GM20000 (cell line): ENCODE measurements around the gene DENND5A.

ENCODE experiments used
- DNase-seq: peaks from one replicate; pipeline ENCODE4 v3.0.0; 2012; ENCODE audit warnings: low spot score
- TF ChIP-seq, protein P1 (sequence below): IDR thresholded peaks from 2 replicates; pipeline ENCODE4 v1.5.1; 2012; ENCODE audit warnings: mild to moderate bottlenecking, control low read depth; ENCODE audit errors: extremely low read depth, missing control alignments

DENND5A gene

DNA sequence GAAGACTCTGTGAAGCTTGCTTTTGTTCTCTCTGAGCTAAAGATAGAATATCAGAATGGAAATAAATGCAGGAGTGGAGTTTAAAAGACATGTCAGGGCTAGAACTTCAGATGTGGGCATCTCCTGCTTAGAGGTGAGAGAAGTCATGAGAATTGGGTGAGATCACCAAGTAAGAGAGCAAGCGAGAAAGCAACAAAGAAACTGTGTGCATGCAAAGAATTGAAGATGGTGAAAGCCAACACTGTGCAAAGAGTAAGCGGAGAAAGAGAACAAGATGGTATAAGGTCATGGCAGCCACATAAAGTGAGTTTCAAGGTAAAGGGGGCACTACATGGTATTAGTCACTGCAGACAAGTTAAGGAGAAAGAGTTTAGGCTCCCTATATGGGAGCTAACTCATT lies 116.4 kb downstream of the DENND5A start:
- no peak for DNase-seq
- TF ChIP-seq, protein P1, sequence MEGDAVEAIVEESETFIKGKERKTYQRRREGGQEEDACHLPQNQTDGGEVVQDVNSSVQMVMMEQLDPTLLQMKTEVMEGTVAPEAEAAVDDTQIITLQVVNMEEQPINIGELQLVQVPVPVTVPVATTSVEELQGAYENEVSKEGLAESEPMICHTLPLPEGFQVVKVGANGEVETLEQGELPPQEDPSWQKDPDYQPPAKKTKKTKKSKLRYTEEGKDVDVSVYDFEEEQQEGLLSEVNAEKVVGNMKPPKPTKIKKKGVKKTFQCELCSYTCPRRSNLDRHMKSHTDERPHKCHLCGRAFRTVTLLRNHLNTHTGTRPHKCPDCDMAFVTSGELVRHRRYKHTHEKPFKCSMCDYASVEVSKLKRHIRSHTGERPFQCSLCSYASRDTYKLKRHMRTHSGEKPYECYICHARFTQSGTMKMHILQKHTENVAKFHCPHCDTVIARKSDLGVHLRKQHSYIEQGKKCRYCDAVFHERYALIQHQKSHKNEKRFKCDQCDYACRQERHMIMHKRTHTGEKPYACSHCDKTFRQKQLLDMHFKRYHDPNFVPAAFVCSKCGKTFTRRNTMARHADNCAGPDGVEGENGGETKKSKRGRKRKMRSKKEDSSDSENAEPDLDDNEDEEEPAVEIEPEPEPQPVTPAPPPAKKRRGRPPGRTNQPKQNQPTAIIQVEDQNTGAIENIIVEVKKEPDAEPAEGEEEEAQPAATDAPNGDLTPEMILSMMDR = no peak

DNA sequence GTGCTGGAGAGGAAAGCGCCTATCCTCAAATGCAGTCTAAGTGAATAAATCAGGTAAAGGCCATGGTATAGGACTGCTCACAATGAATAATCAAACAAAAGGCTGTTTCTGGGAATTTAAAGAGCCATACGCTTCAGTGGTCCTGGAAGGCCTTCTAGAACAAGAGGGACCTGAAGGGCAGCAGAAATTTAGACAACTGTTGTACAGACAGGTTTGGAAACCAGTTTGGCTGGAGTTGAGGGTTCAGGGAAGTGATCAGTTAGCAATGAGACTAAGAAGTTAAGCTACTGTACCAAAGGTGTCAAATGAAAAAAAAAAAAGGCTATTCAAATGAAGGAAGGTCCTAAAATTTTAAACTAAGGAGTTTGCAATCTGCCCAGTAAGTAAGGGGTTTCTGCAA lies 117.1 kb downstream of the DENND5A start:
- TF ChIP-seq, protein P1 = no peak
- DNase-seq = no peak

DNA sequence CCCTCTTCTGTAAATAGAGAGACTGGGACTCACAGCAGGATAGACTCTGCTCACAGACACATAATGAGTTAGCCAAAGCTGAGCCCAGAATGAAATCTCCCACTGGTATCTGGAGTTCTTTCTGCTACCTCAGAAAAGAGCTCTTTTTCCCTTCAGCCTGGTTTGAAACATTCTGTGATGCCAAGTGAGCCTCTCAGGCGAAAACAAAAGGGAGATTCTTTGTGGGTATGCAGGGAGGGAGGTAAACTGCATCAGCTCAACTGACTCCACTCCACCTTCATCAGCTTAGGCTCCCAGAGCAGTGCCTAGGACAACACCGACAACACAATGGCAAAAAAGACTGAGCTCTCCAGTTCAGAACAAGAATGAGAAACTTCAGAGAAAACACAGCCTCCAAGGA lies 118.7 kb downstream of the DENND5A start:
- DNase-seq = no peak
- TF ChIP-seq, protein P1 = no peak

DNA sequence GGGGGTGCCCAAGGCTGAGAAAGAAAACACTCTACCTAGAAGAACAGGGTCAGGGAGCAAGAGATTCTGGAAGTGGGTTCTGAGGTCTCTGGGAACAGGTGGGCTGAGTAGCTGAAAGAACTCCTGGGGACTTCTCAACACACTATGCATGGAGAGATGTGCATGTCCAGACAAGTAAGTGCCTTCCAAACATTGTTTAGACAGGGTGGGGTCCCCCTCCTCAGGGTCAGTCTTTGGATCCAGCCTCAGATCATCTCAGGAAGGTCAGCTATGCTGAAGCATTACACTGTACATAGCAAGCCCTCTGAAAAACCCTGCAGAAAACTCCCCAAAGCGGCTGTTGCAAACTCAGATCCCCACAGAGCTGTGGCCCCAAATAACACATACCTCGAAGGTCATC lies 119.9 kb downstream of the DENND5A start:
- TF ChIP-seq, protein P1 = no peak
- no peak for DNase-seq

DNA sequence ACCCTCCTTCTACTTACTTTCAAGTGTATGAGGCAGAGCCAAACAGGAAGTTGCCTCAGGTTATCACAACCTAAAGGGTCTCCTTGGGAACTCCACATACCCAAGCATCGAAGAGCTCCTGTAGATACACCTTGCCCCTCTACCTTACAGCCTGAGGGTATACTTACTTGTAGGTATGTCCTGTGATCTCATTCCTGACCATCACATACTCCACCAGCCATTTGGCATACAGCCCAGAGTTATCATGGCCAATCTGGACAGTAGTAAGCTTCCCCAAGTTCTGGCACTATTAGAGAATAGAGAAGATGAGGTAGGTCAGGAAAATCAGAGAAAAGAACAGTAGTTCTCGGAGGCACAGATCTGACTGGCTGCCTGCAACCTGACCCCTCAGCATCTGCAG lies 120.3 kb downstream of the DENND5A start:
- DNase-seq = no peak
- TF ChIP-seq, protein P1 = no peak

DNA sequence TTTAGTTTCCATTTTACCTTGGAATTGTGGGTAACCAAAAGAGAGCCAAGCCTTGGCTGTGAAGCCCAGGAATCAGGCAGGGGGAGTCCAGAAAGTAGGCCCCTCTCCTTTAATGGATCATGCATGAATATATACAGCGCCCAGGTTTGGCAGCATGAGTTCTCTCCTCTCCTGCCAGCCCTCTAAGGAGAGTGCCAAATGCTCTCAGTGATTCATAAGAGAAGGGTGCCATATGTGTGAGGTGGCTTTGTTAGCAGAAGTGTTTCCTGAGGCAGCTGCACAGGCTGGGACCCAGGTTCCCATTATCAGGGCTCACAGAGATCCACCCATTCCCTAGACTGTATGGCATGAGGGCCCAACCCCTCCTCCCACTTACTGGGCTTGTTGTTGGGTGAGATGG lies 121.4 kb downstream of the DENND5A start:
- TF ChIP-seq, protein P1 = no peak

DNA sequence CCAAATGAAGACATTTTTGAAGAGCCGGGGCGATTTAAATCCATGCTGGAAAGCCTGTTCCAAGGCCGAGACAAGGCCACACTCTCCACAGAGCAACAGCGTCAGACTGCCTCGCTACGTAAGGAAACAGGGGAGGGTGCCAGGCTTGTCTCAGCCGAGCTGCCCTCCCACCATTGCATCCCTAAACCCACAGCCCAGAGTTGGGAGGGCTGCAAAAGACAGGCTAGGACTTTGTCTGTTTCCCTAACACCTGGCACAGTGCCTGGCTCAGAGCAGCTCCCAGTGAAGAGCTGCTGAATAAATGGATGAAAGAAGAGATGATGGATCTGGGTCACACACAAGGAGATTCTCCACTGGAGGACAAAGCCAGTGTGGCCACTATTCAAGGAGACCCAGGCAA lies 122.4 kb downstream of the DENND5A start:
- TF ChIP-seq, protein P1 = no peak
- no peak for DNase-seq

More for the DNA sequence above, 121.4 kb downstream of the DENND5A start:
- DNase-seq = no peak

DNA sequence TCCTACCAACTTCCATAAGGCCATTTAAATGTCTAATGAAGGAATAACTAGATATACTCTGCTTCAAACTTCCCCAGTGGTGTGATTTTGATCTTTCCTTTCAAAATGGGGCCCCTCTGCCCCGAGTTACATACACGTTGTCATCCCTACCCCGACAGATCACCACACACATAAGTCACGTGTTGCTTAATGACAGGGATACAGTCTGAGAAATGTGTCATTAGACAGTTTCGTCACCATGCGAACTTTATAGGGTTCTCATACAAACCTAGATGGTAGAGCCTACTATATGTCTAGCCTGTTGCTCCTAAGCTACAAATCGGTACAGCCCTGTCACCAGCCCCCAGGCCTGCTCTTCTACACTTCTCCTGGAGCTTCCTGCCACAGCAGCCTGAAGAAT lies 124.0 kb downstream of the DENND5A start:
- no peak for DNase-seq
- TF ChIP-seq, protein P1 = no peak
